ENCODE measurements around the gene CUEDC1.

GRCh38 chr17:57954397-57955182 is 622 bp downstream of the CUEDC1 start:
- TF ChIP-seq CTCF (IDR thresholded peaks at IDR 0.05) (no peak), POLR2A (IDR thresholded peaks at IDR 0.05) (no peak)

Data from lower leg skin (tissue), 3 donors.